ENCODE measurements around the gene CDH24.

DNA sequence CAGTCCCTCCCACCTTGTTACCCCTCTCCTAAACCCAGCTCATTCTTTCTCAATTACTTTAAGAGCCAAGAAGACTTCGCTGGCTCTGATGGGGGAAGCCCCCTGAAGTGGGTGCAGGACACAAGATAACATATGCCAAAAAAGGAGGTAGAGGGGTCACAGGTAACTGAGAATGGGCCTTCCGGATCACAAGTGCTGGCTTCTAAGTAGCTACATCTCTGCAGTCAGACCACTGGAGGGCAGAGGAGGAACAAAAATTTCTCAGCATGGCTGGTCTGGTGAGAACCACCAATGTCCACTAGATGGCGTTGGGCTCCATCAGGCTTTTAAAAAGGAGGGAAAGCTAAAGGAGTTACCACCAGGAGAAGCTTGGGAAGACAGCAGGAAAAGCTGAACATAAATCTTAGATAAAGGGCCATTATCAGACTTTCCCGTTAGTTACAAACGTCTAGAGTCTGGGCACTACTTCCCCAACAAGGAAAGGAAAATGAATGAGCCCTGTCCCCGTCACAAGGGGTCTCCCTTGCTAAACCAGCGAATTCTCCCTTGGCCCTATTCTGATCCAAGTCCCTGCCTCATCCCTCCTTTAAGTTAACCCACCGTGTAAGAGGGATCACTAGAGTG lies 11.6 kb upstream of the CDH24 start:
- TF ChIP-seq, protein P1, sequence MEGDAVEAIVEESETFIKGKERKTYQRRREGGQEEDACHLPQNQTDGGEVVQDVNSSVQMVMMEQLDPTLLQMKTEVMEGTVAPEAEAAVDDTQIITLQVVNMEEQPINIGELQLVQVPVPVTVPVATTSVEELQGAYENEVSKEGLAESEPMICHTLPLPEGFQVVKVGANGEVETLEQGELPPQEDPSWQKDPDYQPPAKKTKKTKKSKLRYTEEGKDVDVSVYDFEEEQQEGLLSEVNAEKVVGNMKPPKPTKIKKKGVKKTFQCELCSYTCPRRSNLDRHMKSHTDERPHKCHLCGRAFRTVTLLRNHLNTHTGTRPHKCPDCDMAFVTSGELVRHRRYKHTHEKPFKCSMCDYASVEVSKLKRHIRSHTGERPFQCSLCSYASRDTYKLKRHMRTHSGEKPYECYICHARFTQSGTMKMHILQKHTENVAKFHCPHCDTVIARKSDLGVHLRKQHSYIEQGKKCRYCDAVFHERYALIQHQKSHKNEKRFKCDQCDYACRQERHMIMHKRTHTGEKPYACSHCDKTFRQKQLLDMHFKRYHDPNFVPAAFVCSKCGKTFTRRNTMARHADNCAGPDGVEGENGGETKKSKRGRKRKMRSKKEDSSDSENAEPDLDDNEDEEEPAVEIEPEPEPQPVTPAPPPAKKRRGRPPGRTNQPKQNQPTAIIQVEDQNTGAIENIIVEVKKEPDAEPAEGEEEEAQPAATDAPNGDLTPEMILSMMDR (conservative IDR thresholded peaks at IDR 0.05; ENCODE audit: low read length): peak; percentile 100
- TF ChIP-seq EZH2phosphoT487 (IDR thresholded peaks at IDR 0.05; ENCODE audit: borderline replicate concordance, low read depth, low read length): no peak

Measured in OCI-LY7 (cell line).